Hepatocyte (in vitro differentiated cells): ENCODE results near the gene ROBO1. TPM values are rescaled to one million over a fixed set of nuclear protein-coding genes. Genes with fewer than 3 reads are reported as not detected.

Experiments
- DNase-seq: peaks from one replicate; pipeline ENCODE4 v3.0.0-alpha.2; 2016; ENCODE audit warnings: low spot score
- H2AFZ ChIP-seq: fragments of 200-600 bp; sonication (generic); 2 replicates; pipeline ENCODE4 v1.6.0; 2016; ENCODE audit warnings: antibody characterized with exemption, mild to moderate bottlenecking
- H3K27ac ChIP-seq: fragments of 200-600 bp; sonication (generic); 2 replicates; pipeline ENCODE4 v1.5.1; 2016; ENCODE audit warnings: mild to moderate bottlenecking
- H3K27me3 ChIP-seq: fragments of 200-600 bp; sonication (generic); 2 replicates; pipeline ENCODE4 v1.6.1; 2016
- H3K36me3 ChIP-seq: fragments of 200-600 bp; sonication (generic); replicated peaks from 2 replicates; pipeline ENCODE4 v1.5.1; 2016; ENCODE audit warnings: low read depth; ENCODE audit not compliant: insufficient read depth
- H3K4me1 ChIP-seq: fragments of 200-600 bp; sonication (generic); 2 replicates; pipeline ENCODE4 v1.5.1; 2016; ENCODE audit warnings: mild to moderate bottlenecking, moderate library complexity; ENCODE audit not compliant: insufficient read depth
- H3K4me2 ChIP-seq: fragments of 200-600 bp; sonication (generic); 2 replicates; pipeline ENCODE4 v1.6.0; 2016
- H3K4me3 ChIP-seq: fragments of 200-600 bp; sonication (generic); 2 replicates; pipeline ENCODE4 v1.5.1; 2016; ENCODE audit warnings: mild to moderate bottlenecking
- H3K79me2 ChIP-seq: fragments of 200-600 bp; sonication (generic); 2 replicates; pipeline ENCODE4 v1.6.0; 2017; ENCODE audit warnings: mild to moderate bottlenecking
- H3K9me2 ChIP-seq: fragments of 200-600 bp; sonication (generic); replicated peaks from 2 replicates; pipeline ENCODE4 v1.6.0; 2017; ENCODE audit warnings: mild to moderate bottlenecking; ENCODE audit not compliant: insufficient read depth
- H3K9me3 ChIP-seq: fragments of 200-600 bp; sonication (generic); 2 replicates; pipeline ENCODE4 v1.5.1; 2016; ENCODE audit warnings: low read depth, mild to moderate bottlenecking
- H4K20me1 ChIP-seq: fragments of 200-600 bp; sonication (generic); 2 replicates; pipeline ENCODE4 v1.6.0; 2016; ENCODE audit warnings: mild to moderate bottlenecking; ENCODE audit not compliant: insufficient read depth, poor library complexity, severe bottlenecking
- CTCF ChIP-seq: fragments of 200-600 bp; sonication (generic); IDR thresholded peaks from 2 replicates; pipeline ENCODE4 v1.5.1; 2016; ENCODE audit warnings: antibody characterized with exemption, mild to moderate bottlenecking; ENCODE audit not compliant: poor library complexity
- EZH2 ChIP-seq: fragments of 200-600 bp; sonication (generic); IDR thresholded peaks from 2 replicates; pipeline ENCODE4 v1.6.1; 2016; ENCODE audit warnings: antibody characterized with exemption, mild to moderate bottlenecking, borderline replicate concordance
- EZH2phosphoT487 ChIP-seq: fragments of 200-600 bp; sonication (generic); IDR thresholded peaks from one replicate; pipeline ENCODE4 v1.6.1; 2018; ENCODE audit warnings: antibody characterized with exemption, mild to moderate bottlenecking, low read depth, moderate library complexity; ENCODE audit not compliant: unreplicated experiment, severe bottlenecking
- WGBS: methylation state at CpG from one replicate; pipeline ENCODE4 v1.1.6; 2016; ENCODE audit warnings: low lambda C conversion rate; ENCODE audit errors: missing lambda C conversion rate; 5-methylcytosine and 5-hydroxymethylcytosine counted together
- polyA plus RNA-seq: library from polyadenylated mRNA; unstranded; fragments of >200 nt; fragmentation: Nextera tagmentation; extraction: Ambion mirVana; gene quantifications from 2 replicates; pipeline ENCODE4 v1.2.1, GENCODE V29; 2016
- total RNA-seq: library from RNA; depleted of rRNA; stranded (reverse); fragments of >200 nt; gene quantifications from 2 replicates; pipeline ENCODE4 v1.2.3, GENCODE V29; 2014

Gene ROBO1
- total and polyA plus RNA-seq, 2 experiments from 2014 or later = 13.6 to 44.3 TPM

- no peak overlapping the region for H2AFZ ChIP-seq
- no peak overlapping the region for H3K4me3 ChIP-seq
- TF ChIP-seq EZH2phosphoT487 = no peak
- TF ChIP-seq EZH2 = no peak
- TF ChIP-seq CTCF = no peak
- no peak overlapping the region for H3K4me2 ChIP-seq
- no peaks in the 10 kb centered on the region for H3K4me1 ChIP-seq
- WGBS = 75% methylated on average over 7 of the region's 7 CpGs
- no peak for DNase-seq
- no peaks in the 10 kb centered on the region for H4K20me1 ChIP-seq
- H3K9me3 ChIP-seq = no peaks in the 10 kb centered on the region
- no peaks in the 10 kb centered on the region for H3K9me2 ChIP-seq
- no peaks in the 10 kb centered on the region for H3K36me3 ChIP-seq
- H3K27me3 ChIP-seq = no peaks in the 10 kb centered on the region
- no peaks in the 10 kb centered on the region for H3K79me2 ChIP-seq
- no peak overlapping the region for H3K27ac ChIP-seq
Measured at GRCh38 chr3:79139395-79140068, 628.3 kb downstream of the ROBO1 start.

GRCh38 chr3:79125313-79125984 lies 642.3 kb downstream of the ROBO1 start:
- Histone ChIP-seq H3K27ac (no peak overlapping the region), H4K20me1 (no peaks in the 10 kb centered on the region), H3K4me3 (no peak overlapping the region), H3K9me2 (no peaks in the 10 kb centered on the region), H3K4me1 (no peaks in the 10 kb centered on the region), H3K9me3 (no peaks in the 10 kb centered on the region), H3K4me2 (no peak overlapping the region), H2AFZ (no peak overlapping the region), H3K36me3 (no peaks in the 10 kb centered on the region), H3K79me2 (no peaks in the 10 kb centered on the region), H3K27me3 (no peaks in the 10 kb centered on the region)
- no peak for DNase-seq
- WGBS = 78% methylated on average over 16 of the region's 16 CpGs
- TF ChIP-seq EZH2 (no peak), CTCF (no peak), EZH2phosphoT487 (no peak)

GRCh38 chr3:79115458-79115857 lies 652.3 kb downstream of the ROBO1 start:
- no peaks in the 10 kb centered on the region for H3K36me3 ChIP-seq
- no peak overlapping the region for H3K4me3 ChIP-seq
- no peak for DNase-seq
- H2AFZ ChIP-seq = no peak overlapping the region
- TF ChIP-seq EZH2 (no peak), EZH2phosphoT487 (no peak), CTCF (no peak)
- WGBS = 94% methylated on average over 4 of the region's 4 CpGs
- no peaks in the 10 kb centered on the region for H3K27me3 ChIP-seq
- H3K9me2 ChIP-seq = no peaks in the 10 kb centered on the region
- H3K27ac ChIP-seq = no peak overlapping the region
- no peaks in the 10 kb centered on the region for H3K9me3 ChIP-seq
- H3K79me2 ChIP-seq = no peaks in the 10 kb centered on the region
- no peak overlapping the region for H3K4me2 ChIP-seq
- H3K4me1 ChIP-seq = no peaks in the 10 kb centered on the region
- no peaks in the 10 kb centered on the region for H4K20me1 ChIP-seq
